GM19455 (cell line): ENCODE data around the gene OARD1.
"Not testable (repeated sequence)": the region's sequence is repeated elsewhere in the genome, so short reads cannot be mapped to it uniquely, and the experiment has no call there.

Experiments
- ATAC-seq: cut with Tn5 transposase; IDR thresholded peaks from one replicate; pipeline ENCODE4 v1.9.1; 2021; ENCODE audit not compliant: unreplicated experiment

Gene OARD1

DNA sequence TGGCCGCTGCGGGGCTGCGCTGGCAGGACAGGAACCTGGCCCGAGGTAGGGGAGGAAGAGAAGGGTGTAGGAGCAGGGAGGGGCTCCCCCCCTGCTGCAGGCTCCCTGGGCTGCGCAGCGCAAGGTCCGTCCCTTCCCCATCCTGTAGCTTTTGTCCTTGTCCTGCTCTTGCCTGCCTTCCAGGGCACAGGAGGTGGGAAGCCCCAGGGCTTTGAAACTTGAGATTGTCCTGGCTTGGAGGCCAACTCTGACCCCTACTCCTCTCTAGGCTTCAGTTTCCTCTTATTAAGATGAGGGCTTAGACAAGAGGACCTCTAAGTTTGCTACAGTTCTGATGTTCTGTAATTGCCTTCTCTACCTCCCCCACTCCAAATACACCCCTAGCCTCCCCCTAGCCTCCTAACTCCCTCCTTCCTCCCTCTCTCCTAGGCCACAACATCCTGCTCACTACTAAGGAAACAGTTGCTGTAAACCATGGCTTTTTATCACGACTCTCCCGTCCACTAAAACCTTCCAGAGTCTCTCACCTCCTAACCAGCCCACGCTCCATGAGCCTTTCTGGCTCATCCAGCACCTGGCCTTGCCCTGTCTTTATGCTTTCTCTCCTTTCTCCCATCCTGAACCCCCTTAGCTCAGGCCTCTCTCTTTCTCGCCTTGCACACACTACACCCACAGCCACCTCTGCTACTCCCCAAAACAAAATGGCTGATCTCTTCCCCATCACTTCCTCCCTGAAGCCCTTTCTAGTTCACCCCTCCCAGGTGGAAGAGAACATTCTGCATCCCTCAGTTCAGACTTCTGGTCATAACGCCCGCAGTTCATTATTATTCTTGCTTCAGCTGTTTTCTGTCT lies 43.4 kb downstream of the OARD1 start:
- peak; percentile 46 for ATAC-seq

DNA sequence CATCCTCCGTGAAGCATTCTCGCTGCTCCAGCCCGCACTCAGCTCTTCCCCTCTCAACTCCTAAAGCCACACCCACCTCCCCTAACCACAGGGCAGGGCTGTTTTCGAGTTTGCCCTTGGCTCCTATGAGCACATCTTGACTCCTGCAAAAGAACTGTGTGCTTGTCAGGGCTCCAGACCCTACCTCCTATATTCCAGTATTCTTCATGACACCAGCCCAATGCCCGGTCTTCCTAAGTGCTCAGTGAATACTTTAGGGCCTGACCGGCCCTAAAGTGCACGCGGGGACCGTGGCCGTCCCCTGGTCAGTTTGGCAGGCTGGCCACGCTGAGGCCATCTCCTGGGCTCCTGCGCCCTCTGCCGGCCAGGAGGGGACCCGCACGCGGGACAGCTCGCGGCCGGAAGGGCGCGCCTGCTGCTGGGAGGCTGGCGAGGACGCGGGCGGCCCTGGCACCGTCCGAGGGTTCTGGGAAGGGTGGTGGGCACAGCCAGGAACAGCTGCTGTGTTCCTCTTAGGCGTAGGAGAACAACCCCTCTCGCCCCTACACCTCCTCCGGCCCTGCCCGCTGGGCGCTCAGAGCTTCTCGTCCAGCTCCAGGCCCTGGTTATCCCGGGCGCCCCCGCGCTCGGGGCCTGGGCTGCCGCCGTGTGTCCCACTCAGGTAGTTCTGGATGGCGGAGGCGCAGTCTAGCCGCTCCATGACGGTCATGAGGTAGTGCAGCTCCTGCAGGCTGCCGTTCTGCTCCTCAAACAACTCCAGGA lies 44.2 kb downstream of the OARD1 start:
- ATAC-seq, result peak; percentile 90

DNA sequence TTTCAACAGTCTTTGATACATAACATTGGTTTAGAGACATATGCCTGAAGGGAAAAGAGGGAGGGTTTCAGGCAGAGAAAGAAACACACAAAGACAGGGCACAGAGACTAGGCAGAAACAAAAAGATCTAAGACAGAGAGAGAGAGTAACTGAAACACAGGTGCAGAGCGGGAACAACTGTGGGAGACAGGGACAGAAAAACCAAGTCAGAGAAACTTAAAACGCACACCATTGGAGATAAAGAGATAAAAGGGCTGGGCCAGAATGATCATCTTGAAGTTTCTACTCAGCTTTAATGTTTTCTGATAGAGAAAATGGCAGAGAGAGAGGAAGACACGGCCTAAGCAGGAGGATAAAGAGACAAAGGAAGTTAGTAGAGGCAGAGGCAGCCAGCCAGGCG lies 44.9 kb downstream of the OARD1 start:
- no peak for ATAC-seq

- ATAC-seq, result no peak
Measured at GRCh38 chr6:41025966-41026530, 46.1 kb downstream of the OARD1 start.

DNA sequence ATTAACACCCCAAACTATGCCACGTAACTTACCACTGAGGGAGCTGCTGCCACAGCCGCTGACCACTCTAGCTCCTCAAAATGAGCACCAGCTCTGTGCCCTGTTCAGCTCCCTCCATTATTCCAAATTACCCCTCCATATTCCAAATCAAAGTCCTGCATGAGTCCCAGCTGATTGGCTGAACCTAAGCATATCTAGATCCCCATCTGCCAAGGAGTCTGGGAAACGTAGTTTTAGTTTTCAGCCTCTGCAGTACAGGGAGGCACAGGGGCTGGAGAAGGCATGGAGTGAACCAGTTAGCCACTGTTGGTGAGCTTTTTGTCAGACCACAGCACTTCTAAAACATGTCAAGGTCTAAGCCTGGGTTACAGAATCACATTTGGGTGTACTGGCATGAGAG lies 49.0 kb downstream of the OARD1 start:
- no peak for ATAC-seq

- no peak for ATAC-seq
Measured at GRCh38 chr6:41022294-41022693, 49.9 kb downstream of the OARD1 start.

- ATAC-seq, result no peak
Measured at GRCh38 chr6:41021832-41022231, 50.3 kb downstream of the OARD1 start.

DNA sequence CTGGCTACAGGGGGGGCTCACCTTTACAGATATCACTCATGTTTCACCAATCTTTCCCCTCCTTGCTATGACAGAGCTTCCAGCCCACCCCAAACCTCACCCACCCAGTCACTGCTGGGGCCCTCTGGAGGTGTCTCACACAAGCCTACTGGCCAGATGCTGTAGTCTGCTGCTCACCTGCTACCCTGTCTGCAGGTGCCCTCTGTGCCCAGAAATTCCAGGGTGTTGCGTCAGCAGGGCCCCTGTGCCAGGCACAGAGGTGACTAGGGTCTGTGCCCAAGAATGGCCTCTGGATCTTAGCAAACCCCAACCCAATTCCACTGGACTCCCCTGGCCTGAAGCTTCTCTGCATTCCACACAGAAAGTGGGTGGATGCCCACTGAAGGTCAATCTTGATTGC lies 54.5 kb downstream of the OARD1 start:
- no peak for ATAC-seq

GRCh38 chr6:41015860-41016259 lies 56.3 kb downstream of the OARD1 start:
- not testable (repeated sequence) for ATAC-seq

DNA sequence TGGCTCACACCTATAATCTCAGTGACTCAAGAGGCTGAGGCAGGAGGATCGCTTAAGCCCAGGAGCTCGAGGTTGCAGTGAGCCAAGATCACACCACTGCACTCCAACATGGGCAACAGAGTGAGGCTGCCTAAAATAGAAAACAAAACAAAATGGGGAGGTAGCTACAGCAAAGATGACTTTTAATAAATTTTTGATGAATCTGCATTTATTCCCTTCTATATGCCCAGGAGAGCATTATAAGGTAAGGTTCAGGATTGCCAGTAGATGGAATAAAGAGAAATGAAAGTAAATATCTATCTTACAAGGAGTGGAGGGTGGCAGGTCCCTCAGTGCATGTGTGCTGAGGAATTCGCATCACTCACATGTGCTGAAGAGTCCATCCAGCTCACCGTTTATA lies 57.4 kb downstream of the OARD1 start:
- no peak for ATAC-seq
